ENCODE results near the gene TMEM201.

TMEM201 gene

DNA sequence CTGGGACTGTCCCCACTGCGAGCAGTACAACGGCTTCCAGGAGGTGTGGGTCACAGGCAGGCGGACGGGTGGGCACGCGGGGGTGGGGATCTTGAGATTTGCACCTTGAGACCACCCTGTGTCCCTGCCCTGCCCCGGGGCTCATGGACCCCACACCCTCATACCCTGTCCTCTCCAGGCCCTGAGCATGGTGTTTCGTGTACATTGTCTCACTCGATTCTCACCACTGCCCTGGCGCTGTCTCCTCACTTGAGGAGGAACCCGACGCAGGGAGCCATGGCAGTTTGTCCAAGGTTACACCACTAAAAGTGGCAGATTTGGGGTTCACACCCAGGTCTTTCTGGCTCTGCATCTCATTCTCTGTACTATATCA lies 7.2 kb downstream of the TMEM201 start:
- peaks cover 41% of the 10 kb centered on the region for H3K36me3 ChIP-seq (ENCODE audit: insufficient read depth, insufficient read length, low read length)
- no peak for DNase-seq (ENCODE audit: low read depth, low spot score)
- no peak overlapping the region for H3K9ac ChIP-seq (ENCODE audit: insufficient read length, low read depth)
- no peaks in the 10 kb centered on the region for H3K9me3 ChIP-seq (ENCODE audit: insufficient read depth, low read length)
- peaks cover 30% of the 10 kb centered on the region for H3K4me1 ChIP-seq (ENCODE audit: insufficient read depth, insufficient read length)
- no peak overlapping the region for H3K4me3 ChIP-seq (ENCODE audit: insufficient read length, low read depth)
- H3K27me3 ChIP-seq (ENCODE audit: insufficient read depth, insufficient read length), result no peaks in the 10 kb centered on the region
- no peak for TF ChIP-seq SUZ12 (IDR thresholded peaks at IDR 0.05; ENCODE audit: extremely low read depth, insufficient read depth, insufficient read length)
- no peak for TF ChIP-seq ZNF274 (IDR thresholded peaks at IDR 0.05; ENCODE audit: low read depth, low read length)
- no peak for TF ChIP-seq YY1 (IDR thresholded peaks at IDR 0.05; ENCODE audit: insufficient read depth, insufficient read length)

DNA sequence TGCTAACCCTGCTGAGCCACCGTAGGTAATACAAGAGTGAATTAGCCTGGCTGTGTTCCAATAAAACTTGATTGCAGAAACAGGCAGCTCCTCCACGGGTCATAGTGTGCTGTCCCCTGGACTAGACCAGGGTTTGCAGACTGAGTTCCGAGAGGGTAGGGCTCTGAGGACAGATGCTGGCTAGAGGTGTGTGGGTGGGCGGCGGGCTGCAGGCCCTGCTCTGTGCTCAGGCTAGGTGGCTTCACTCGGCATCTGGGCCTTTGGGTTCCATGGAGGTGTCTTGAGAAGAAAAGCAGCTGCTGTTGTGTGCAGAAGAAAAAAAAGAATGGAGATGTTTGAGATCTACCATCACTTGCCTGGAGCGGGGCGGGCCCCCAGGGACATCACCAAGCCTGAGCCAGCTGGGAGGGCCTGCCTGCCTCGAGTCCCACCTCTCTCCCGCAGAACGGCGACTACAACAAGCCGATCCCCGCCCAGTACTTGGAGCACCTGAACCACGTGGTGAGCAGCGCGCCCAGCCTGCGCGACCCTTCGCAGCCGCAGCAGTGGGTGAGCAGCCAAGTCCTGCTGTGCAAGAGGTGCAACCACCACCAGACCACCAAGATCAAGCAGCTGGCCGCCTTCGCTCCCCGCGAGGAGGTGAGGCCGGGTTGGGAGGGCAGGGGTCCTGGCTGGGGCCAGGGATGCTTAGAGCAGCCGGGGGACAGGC lies 7.9 kb downstream of the TMEM201 start:
- Histone ChIP-seq H3K9ac (ENCODE audit: insufficient read length, low read depth) (no peak overlapping the region), H3K36me3 (ENCODE audit: insufficient read depth, insufficient read length, low read length) (peaks cover 47% of the 10 kb centered on the region), H3K27me3 (ENCODE audit: insufficient read depth, insufficient read length) (no peaks in the 10 kb centered on the region), H3K4me1 (ENCODE audit: insufficient read depth, insufficient read length) (peaks cover 25% of the 10 kb centered on the region), H3K4me3 (ENCODE audit: insufficient read length, low read depth) (no peak overlapping the region), H3K9me3 (ENCODE audit: insufficient read depth, low read length) (no peaks in the 10 kb centered on the region)
- TF ChIP-seq SUZ12 (IDR thresholded peaks at IDR 0.05; ENCODE audit: extremely low read depth, insufficient read depth, insufficient read length) (no peak), ZNF274 (IDR thresholded peaks at IDR 0.05; ENCODE audit: low read depth, low read length) (no peak), YY1 (IDR thresholded peaks at IDR 0.05; ENCODE audit: insufficient read depth, insufficient read length) (no peak)
- DNase-seq (ENCODE audit: low read depth, low spot score), result no peak

DNA sequence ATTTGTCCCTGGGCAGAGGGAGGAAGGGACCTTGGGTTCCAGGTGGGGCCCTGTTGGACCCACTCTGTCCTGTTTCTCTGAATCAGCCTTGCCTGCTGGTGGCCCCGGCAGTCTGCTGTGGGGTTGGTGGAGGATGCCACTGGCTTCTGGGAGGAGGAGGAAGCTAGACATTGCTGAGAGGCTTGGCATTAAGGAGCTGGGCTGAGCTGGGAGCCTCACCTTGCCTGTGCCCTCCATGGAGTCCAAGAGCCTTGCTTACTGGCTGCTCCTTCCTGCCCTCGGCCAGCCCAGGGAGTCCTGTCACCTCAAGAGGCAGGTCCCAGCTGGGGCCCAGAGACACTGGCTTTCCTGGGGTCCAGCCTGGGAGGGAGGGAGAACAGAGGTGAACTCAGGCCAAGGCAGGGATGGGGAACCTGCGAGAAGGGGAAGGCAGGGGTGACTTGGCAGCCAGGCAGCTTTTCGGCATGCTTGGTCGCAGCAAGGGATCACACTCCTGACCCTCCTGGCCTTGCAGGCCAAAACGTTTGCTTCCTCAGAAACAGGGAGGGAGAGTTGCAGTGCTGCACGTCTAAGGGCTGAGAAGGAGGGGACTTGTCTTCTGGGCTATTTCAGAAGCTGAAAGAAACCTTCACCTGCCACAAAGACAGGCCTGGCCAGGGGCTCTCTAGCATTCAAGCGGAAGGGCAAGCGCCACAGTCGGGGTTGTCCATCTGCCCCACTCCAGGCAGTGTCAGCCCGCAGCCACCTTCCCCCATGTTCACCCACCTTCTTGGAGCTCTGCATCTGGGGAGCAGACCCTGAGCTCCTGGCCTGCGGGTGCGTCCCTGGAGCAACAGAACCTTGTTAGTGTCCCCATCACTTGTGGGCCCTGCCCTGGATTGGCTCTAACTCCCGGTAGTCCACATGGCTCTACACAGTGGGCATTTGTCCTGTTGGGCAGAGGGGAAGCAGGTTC lies 8.9 kb downstream of the TMEM201 start:
- Histone ChIP-seq H3K4me3 (ENCODE audit: insufficient read length, low read depth) (no peak overlapping the region), H3K9ac (ENCODE audit: insufficient read length, low read depth) (no peak overlapping the region), H3K9me3 (ENCODE audit: insufficient read depth, low read length) (no peaks in the 10 kb centered on the region), H3K27me3 (ENCODE audit: insufficient read depth, insufficient read length) (no peaks in the 10 kb centered on the region), H3K4me1 (ENCODE audit: insufficient read depth, insufficient read length) (peaks cover 16% of the 10 kb centered on the region), H3K36me3 (ENCODE audit: insufficient read depth, insufficient read length, low read length) (peaks cover 53% of the 10 kb centered on the region)
- TF ChIP-seq YY1 (IDR thresholded peaks at IDR 0.05; ENCODE audit: insufficient read depth, insufficient read length), result no peak
- no peak for TF ChIP-seq SUZ12 (IDR thresholded peaks at IDR 0.05; ENCODE audit: extremely low read depth, insufficient read depth, insufficient read length)
- no peak for TF ChIP-seq ZNF274 (IDR thresholded peaks at IDR 0.05; ENCODE audit: low read depth, low read length)
- no peak for DNase-seq (ENCODE audit: low read depth, low spot score)

DNA sequence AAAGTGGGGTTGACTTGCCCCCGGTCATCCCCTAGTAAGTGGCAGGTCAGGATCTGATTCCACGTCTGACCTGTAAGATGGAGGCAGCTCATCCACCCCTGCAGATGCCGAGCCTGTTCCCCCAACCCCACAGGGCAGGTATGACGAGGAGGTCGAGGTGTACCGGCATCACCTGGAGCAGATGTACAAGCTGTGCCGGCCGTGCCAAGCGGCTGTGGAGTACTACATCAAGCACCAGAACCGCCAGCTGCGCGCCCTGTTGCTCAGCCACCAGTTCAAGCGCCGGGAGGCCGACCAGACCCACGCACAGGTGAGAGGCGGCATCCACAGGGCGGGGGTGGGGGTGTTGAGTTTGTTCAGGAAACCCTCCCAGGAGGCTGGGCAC lies 9.6 kb downstream of the TMEM201 start:
- H3K9me3 ChIP-seq (ENCODE audit: insufficient read depth, low read length), result no peaks in the 10 kb centered on the region
- peaks cover 10% of the 10 kb centered on the region for H3K4me1 ChIP-seq (ENCODE audit: insufficient read depth, insufficient read length)
- DNase-seq (ENCODE audit: low read depth, low spot score), result no peak
- H3K27me3 ChIP-seq (ENCODE audit: insufficient read depth, insufficient read length), result no peaks in the 10 kb centered on the region
- peaks cover 60% of the 10 kb centered on the region for H3K36me3 ChIP-seq (ENCODE audit: insufficient read depth, insufficient read length, low read length)
- H3K9ac ChIP-seq (ENCODE audit: insufficient read length, low read depth), result no peak overlapping the region
- no peak overlapping the region for H3K4me3 ChIP-seq (ENCODE audit: insufficient read length, low read depth)
- no peak for TF ChIP-seq SUZ12 (IDR thresholded peaks at IDR 0.05; ENCODE audit: extremely low read depth, insufficient read depth, insufficient read length)

DNA sequence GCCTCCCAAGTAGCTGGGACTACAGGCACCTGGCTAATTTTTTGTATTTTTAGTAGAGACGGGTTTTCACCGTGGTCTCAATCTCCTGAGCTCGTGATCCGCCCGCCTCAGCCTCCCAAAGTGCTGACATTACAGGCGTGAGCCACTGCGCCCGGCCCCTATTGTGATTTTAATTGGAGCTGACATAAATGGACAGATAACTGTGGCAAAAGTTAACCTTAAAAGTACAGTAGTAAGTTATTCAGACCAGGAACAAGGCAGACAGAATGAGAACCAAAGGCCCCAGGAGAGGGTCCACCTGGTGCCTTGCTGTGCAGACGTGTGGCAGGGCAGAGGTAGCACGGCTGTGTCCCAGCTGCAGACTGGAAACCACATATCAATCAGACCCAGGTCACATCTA lies 11.0 kb downstream of the TMEM201 start:
- Histone ChIP-seq H3K4me1 (ENCODE audit: insufficient read depth, insufficient read length) (no peaks in the 10 kb centered on the region), H3K4me3 (ENCODE audit: insufficient read length, low read depth) (no peak overlapping the region), H3K9ac (ENCODE audit: insufficient read length, low read depth) (no peak overlapping the region), H3K36me3 (ENCODE audit: insufficient read depth, insufficient read length, low read length) (peaks cover 74% of the 10 kb centered on the region), H3K27me3 (ENCODE audit: insufficient read depth, insufficient read length) (no peaks in the 10 kb centered on the region), H3K9me3 (ENCODE audit: insufficient read depth, low read length) (no peaks in the 10 kb centered on the region)
- TF ChIP-seq SUZ12 (IDR thresholded peaks at IDR 0.05; ENCODE audit: extremely low read depth, insufficient read depth, insufficient read length), result no peak
- no peak for TF ChIP-seq ZNF274 (IDR thresholded peaks at IDR 0.05; ENCODE audit: low read depth, low read length)
- no peak for TF ChIP-seq YY1 (IDR thresholded peaks at IDR 0.05; ENCODE audit: insufficient read depth, insufficient read length)
- no peak for DNase-seq (ENCODE audit: low read depth, low spot score)

DNA sequence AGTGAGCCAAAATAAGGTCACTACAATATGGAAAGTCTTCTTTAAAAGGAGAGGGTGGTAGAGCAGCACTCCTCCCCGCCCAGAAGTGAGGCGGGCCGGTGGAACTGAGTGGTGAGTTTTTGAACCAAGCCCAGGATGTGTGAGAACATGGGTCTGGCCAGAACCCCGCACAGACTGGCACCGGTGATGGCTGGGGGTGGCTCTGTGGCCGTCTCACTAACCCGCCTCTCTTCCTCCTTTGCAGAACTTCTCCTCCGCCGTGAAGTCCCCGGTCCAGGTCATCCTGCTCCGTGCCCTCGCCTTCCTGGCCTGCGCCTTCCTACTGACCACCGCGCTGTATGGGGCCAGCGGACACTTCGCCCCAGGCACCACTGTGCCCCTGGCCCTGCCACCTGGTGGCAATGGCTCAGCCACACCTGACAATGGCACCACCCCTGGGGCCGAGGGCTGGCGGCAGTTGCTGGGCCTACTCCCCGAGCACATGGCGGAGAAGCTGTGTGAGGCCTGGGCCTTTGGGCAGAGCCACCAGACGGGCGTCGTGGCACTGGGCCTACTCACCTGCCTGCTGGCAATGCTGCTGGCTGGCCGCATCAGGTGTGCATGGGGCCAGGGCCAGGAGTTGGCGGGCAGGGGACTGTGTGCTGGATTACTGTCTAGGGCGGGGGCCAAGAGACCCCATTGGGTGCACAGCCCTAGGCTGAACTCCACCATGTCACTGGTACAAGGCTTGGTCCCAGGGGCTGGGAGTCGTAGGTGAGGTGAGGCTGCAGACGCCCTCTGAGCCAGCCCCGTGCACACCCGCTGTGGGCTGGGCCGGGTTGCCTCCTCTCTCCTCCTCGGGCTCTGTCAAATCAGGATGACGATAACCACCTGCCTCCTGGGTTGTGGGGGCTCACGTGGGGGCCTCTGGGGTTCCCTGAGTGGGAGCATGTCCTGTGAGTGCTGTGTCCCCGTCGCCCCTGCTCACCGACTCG lies 12.4 kb downstream of the TMEM201 start:
- Histone ChIP-seq H3K4me3 (ENCODE audit: insufficient read length, low read depth) (no peak overlapping the region), H3K9ac (ENCODE audit: insufficient read length, low read depth) (no peak overlapping the region), H3K9me3 (ENCODE audit: insufficient read depth, low read length) (no peaks in the 10 kb centered on the region), H3K36me3 (ENCODE audit: insufficient read depth, insufficient read length, low read length) (peaks cover 71% of the 10 kb centered on the region), H3K4me1 (ENCODE audit: insufficient read depth, insufficient read length) (no peaks in the 10 kb centered on the region), H3K27me3 (ENCODE audit: insufficient read depth, insufficient read length) (no peaks in the 10 kb centered on the region)
- no peak for DNase-seq (ENCODE audit: low read depth, low spot score)
- TF ChIP-seq SUZ12 (IDR thresholded peaks at IDR 0.05; ENCODE audit: extremely low read depth, insufficient read depth, insufficient read length), result no peak
- no peak for TF ChIP-seq ZNF274 (IDR thresholded peaks at IDR 0.05; ENCODE audit: low read depth, low read length)
- TF ChIP-seq YY1 (IDR thresholded peaks at IDR 0.05; ENCODE audit: insufficient read depth, insufficient read length), result no peak

All from NT2/D1 (cell line).